GM10266 (cell line): Measurements from ENCODE around the gene RNF130.

Source experiments
- DNase-seq: peaks from one replicate; pipeline ENCODE4 v3.0.0; 2012; ENCODE audit errors: extremely low spot score
- TF ChIP-seq, protein P1 (sequence below): IDR thresholded peaks from 2 replicates; pipeline ENCODE4 v1.5.1; 2012; ENCODE audit warnings: mild to moderate bottlenecking, low read depth; ENCODE audit not compliant: control insufficient read depth, insufficient read depth; ENCODE audit errors: missing control alignments

Gene RNF130

DNA sequence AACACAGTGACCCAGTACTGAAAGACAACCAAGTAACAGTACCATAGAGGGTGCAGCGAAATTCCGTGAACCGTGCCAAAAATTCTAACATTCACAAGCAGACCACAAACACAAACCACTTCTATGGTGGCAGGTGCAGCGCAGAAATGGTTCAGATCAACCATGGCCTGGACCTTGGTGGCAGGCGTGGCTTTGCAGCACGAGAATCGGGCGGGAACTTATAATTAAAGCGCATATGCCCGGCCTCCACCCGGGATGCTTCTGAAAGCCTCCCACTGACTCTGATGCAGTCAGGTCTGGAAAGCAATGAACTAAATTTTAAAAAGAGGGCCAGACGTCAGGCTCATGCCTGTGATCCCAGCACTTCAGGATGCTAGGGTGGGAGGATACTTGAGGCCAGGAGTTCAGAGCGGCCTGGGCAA, 95.8 kb downstream of the RNF130 start:
- TF ChIP-seq, protein P1, sequence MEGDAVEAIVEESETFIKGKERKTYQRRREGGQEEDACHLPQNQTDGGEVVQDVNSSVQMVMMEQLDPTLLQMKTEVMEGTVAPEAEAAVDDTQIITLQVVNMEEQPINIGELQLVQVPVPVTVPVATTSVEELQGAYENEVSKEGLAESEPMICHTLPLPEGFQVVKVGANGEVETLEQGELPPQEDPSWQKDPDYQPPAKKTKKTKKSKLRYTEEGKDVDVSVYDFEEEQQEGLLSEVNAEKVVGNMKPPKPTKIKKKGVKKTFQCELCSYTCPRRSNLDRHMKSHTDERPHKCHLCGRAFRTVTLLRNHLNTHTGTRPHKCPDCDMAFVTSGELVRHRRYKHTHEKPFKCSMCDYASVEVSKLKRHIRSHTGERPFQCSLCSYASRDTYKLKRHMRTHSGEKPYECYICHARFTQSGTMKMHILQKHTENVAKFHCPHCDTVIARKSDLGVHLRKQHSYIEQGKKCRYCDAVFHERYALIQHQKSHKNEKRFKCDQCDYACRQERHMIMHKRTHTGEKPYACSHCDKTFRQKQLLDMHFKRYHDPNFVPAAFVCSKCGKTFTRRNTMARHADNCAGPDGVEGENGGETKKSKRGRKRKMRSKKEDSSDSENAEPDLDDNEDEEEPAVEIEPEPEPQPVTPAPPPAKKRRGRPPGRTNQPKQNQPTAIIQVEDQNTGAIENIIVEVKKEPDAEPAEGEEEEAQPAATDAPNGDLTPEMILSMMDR, result no peak
- no peak for DNase-seq

DNA sequence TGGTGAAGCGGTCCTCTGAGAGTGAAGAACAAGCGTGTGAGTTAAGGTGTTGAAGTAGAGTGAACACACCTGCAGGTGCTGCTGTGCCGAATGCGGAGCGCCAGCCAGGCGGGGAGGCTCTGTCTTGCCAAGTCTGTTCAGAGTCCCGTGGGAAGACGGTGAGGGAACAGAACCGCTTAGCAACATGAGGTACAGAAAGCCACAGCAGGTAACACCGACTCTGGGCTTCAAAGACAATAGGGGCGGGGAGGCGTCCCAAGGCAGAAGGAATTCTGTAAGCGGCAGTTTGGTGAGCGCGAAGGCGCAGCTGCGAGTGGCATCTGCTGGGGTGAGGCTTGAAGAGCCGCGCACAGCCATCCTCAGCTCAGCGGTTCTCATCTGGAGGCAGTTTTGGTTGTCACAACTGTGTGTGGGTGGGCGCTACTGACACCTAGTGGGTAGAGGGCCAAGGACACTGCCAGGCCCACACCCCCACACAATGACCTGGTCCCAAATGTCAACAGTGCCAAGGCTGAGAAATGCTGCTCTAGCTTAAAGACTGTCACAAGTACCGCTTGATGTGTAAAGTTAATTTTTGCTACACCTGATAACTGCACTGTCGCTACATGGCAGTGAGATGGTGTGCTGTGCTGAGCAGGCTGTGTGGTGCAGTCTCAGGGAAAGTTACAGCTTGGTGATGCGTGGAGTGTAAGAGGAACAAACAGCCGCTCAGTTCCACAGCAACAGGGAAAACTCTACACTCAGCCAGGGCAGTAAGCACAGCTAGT, 96.4 kb downstream of the RNF130 start:
- peak; percentile 51 for DNase-seq
- TF ChIP-seq, protein P1, result peak; percentile 55

DNA sequence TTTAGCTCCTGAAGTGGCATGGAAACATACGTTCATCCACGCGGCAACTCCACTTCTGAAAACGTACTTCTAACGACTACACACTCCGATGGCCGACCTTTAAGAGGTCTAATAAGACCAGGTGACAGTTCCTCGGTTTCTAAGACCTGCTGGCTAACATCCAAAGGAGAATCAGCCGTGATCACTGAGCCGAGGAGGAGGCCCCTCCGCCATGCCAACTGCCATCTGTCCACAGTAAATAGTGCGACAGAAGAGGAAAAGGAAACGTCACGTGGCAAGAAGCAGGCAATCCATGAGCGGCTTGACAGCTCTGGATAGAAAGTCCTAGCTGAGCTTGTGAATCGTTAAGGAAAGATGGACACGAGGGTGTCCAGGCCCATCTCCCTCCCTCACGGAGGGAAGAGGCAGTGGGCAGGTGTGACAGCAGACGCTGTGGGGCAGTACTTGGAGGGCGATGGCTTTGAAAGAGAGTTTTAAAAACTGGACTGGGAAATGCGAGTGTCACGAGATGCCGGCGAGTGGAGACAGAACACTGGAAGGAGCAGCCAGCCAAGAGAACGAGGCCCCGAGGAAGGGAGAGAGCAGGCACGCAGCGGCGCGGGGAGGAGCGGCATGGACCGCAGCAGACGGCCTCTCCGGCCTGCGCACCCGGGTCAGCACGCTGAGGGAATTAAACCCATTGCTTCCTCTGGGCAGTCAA, 97.2 kb downstream of the RNF130 start:
- DNase-seq, result no peak
- TF ChIP-seq, protein P1, result no peak

DNA sequence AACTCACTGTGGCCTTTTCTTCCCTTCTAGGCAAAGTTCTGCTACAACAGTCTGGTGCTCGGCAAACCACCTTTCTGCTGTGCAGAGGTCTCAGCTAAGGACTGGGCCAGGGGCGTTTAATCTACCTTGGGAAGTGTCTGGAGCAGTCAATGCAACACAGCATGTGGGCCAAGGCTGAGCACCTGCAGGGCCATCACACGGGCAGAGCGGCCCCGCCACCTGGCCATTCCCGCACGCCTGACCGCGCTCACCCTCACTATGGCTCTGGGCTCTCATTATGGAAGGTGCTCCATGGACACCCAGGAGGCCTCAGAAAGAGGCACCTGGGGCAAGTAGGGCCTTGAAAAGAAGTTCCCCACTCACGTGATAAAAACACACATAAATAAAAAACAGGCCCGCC, 98.2 kb downstream of the RNF130 start:
- DNase-seq, result no peak
- TF ChIP-seq, protein P1, result no peak

DNA sequence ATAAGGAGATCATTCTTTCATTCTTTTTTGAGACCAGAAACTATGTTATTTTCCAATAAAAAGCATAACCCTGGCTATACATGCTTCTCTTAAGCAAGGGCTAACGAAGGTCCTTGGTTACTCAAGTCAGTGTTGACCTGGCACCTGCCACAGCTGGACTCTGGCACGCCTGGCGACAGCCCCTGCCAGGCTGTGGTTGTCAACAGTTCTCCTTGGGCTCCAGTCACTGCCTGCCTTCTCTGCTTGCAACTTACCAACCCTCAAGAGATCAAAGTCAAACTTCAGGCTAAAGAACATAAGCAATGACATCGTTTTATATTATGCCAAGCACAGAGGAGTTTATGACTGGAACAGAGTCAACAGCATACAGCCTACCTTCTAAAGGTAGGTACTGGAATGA, 102.4 kb downstream of the RNF130 start:
- DNase-seq, result no peak
- TF ChIP-seq, protein P1, result no peak

DNA sequence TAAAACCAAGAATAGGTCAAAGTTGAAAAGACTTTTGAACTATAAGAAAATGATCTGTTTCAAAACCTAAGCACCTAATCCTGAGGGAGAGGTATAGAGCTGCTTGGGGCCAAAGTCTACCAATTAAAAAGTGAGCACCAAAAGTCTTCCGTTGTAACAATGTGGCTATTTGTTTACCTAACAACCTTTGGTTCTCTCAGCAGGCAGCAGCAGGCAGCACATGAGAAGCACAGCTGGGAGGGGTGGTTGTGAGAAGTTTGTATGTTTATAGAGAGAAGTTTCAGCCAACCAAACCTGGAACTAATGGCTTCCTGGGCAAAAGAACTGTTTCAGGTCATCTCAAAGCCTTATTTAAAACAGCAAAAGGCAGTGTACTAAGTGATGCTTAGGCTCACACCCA, 104.1 kb downstream of the RNF130 start:
- TF ChIP-seq, protein P1, result no peak
- DNase-seq, result no peak

DNA sequence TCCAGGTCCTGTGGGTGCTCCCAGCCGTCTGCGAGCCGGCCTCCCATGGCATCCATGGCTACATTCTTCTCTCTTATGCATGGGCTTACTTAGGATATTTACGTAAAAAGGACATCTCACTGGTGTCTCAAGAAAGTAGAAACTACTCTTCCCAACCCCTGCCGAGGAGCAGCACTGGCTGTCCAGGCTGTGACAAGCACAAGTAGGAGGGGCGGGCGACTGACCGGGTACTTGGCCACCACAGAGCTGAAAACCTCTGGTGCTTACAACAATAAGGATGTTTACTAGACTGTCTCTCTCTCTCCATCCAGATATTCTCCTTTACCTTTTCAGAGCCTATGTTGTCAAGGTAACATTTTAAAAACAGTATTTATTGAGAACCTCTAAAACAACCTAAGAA, 107.5 kb downstream of the RNF130 start:
- no peak for DNase-seq
- TF ChIP-seq, protein P1, result no peak
